ENCODE data around the gene ETV1. TPM values are rescaled to one million over a fixed set of nuclear protein-coding genes. Genes with fewer than 3 reads are reported as not detected.
A peak's percentile ranks its signal among the peaks of the same experiment; 100 is the strongest.

The ETV1 gene
- total and polyA plus RNA-seq, 9 of the 15 experiments (the other 6 are each of a cell fraction or from before 2014, with no cell fraction given): 7.2 to 27.4 (median 14.0) TPM

GRCh38 chr7:14001139-14001538, 11.7 kb upstream of the ETV1 start (continued):
- peak; percentile 78; the same call in 1 of the 2 replicates for TF ChIP-seq TCF15 (CRISPR knock-in tag; IDR thresholded peaks at IDR 0.05)
- TF ChIP-seq ZNF41 (CRISPR knock-in tag; conservative IDR thresholded peaks at IDR 0.05): peak; percentile 91; the same call in 1 of the 2 replicates
- no peak for TF ChIP-seq PBX2 (CRISPR knock-in tag; IDR thresholded peaks at IDR 0.05; ENCODE audit: low read depth)
- peak; percentile 55 for TF ChIP-seq PBX2 (tag; conservative IDR thresholded peaks at IDR 0.05; ENCODE audit: low read depth)
- TF ChIP-seq CREB5 (CRISPR knock-in tag; IDR thresholded peaks at IDR 0.05): peak; percentile 73; the same call in 1 of the 2 replicates
- TF ChIP-seq ZNF175 (CRISPR knock-in tag; IDR thresholded peaks at IDR 0.05; ENCODE audit: low read depth): peak; percentile 77; the same call in 1 of the 2 replicates
- TF ChIP-seq ZBTB11 (CRISPR knock-in tag; IDR thresholded peaks at IDR 0.05): 0 out of 6 replicates have a peak, but pooled peaks of 1 of the 3 experiments have one; percentile 39
- peak; percentile 80; the same call in 1 of the 2 replicates for TF ChIP-seq KLF13 (tag; IDR thresholded peaks at IDR 0.05; ENCODE audit: borderline replicate concordance, low read depth)
- TF ChIP-seq ZBTB12 (CRISPR knock-in tag; IDR thresholded peaks at IDR 0.05): peak; percentile 58
- TF ChIP-seq ATF1 (CRISPR knock-in tag; IDR thresholded peaks at IDR 0.05): no peak
- peak; percentile 42 for TF ChIP-seq ATF1 (tag; IDR thresholded peaks at IDR 0.05)
- TF ChIP-seq MTF1 (CRISPR knock-in tag; IDR thresholded peaks at IDR 0.05; ENCODE audit: borderline replicate concordance): peak; percentile 76; the same call in 1 of the 2 replicates
- TF ChIP-seq NR4A1 (CRISPR knock-in tag; IDR thresholded peaks at IDR 0.05): no peak
- peak; percentile 98 for TF ChIP-seq NR4A1 (tag; IDR thresholded peaks at IDR 0.05)
- TF ChIP-seq ZNF197 (CRISPR knock-in tag; IDR thresholded peaks at IDR 0.05; ENCODE audit: low read depth): peak; percentile 81; the same call in 1 of the 2 replicates
- TF ChIP-seq NRF1 (conservative IDR thresholded peaks at IDR 0.05 in 1 of 2, IDR thresholded peaks at IDR 0.05 in 1 of 2): no peak
